Right lobe of liver (tissue), 6 donors: ENCODE results near the gene SARS1. TPM values are rescaled to one million over a fixed set of nuclear protein-coding genes. Genes with fewer than 3 reads are reported as not detected.

Experiments used
- ATAC-seq, 4 donors: fragments of 200-7000 bp; cut with Tn5 transposase; one replicate each; pipeline ENCODE4 v1.9.1; 2020; ENCODE audit warnings: mild to moderate bottlenecking in 4 of 4, moderate library complexity in 4 of 4
- DNase-seq, 3 donors: peaks; one replicate each; pipeline ENCODE4 v3.0.0-alpha.2; 2020
- H3K27ac ChIP-seq, 3 donors: fragments of 200-600 bp; one replicate each; pipeline ENCODE4 v1.8.0; 2022
- H3K27me3 ChIP-seq, 2 donors: fragments of 200-600 bp; one replicate each; pipeline ENCODE4 v1.8.0; 2022
- H3K36me3 ChIP-seq, 4 donors: fragments of 200-600 bp; sonication (generic) in 1 of 4; one replicate each; pipeline versions ENCODE4 v1.5.1 to v1.8.0; 2017 to 2022; ENCODE audit warnings: control low read depth in 1 of 4
- H3K4me1 ChIP-seq, 4 donors: fragments of 200-600 bp; sonication (generic) in 1 of 4; one replicate each; pipeline versions ENCODE4 v1.5.1 to v1.8.0; 2017 to 2022; ENCODE audit warnings: control low read depth in 1 of 4
- H3K4me3 ChIP-seq, 3 donors: fragments of 200-600 bp; one replicate each; pipeline ENCODE4 v1.8.0; 2022
- H3K9me3 ChIP-seq, 4 donors: fragments of 200-600 bp; sonication (generic) in 1 of 4; one replicate each; pipeline versions ENCODE4 v1.5.1 to v1.8.0; 2017 to 2022; ENCODE audit warnings: control low read depth in 1 of 4
- CTCF ChIP-seq, 4 donors: fragments of 200-600 bp in 3 of 4; fragments of 450-650 bp in 1 of 4; IDR thresholded peaks; one replicate each; pipeline versions ENCODE4 v1.5.1 to v1.8.0; 2016 to 2022; ENCODE audit warnings: antibody characterized with exemption in 4 of 4, mild to moderate bottlenecking in 2 of 4
- POLR2A ChIP-seq: fragments of 450-650 bp; IDR thresholded peaks from one replicate; pipeline ENCODE4 v1.6.1; 2017; ENCODE audit warnings: antibody characterized with exemption, mild to moderate bottlenecking
- WGBS: methylation state at CpG from one replicate; pipeline ENCODE4 v1.1.6; 2018; ENCODE audit warnings: low coverage, low lambda C conversion rate; ENCODE audit not compliant: insufficient coverage; ENCODE audit errors: missing lambda C conversion rate; 5-methylcytosine and 5-hydroxymethylcytosine counted together
- intact Hi-C, 2 donors: fragments of 100-400 bp; cut with DNase I; formaldehyde crosslinking; loops; one replicate each; pipeline versions ENCODE4 v1.11.2 to v1.14.1; 2022
- total RNA-seq, 6 experiments: library from RNA; depleted of rRNA in 2 of 6; stranded (reverse); fragments of >200 nt in 2 of 6; fragmentation: NEBNext Ultra II Directional in 3 of 6; extraction: Animal tissue kit (Norgen Biotek cat#: 25700) in 3 of 6; gene quantifications; one replicate each; pipeline versions ENCODE4 v1.1.0 to v1.2.4, GENCODE V29; 2016 to 2023
- donor health status: DM: no; HTN: yes; CAD: no.
- donor health status: DM: no; HTN: no; CAD: no.
- donor health status: DM: no; HTN: no; CAD: no.
- donor health status: DM: no; HTN: yes; CAD: no.
- donor health status: DM: no; HTN: yes; CAD: no.

The SARS1 gene
- total RNA-seq, 6 experiments from 2014 or later: 73.5 to 123 (median 91.6) TPM

- DNase-seq (no peak), ATAC-seq (no peak)
- H3K4me3 ChIP-seq: no peak overlapping the region
- intact Hi-C loops: no loop called here
- no peaks in the 10 kb centered on the region for H3K4me1 ChIP-seq
- WGBS: no CpG with 5 or more reads among the region's 4 CpGs
- H3K9me3 ChIP-seq: no peaks in the 10 kb centered on the region
- no peak overlapping the region for H3K27ac ChIP-seq
- no peaks in the 10 kb centered on the region for H3K36me3 ChIP-seq
- TF ChIP-seq POLR2A: no peak
- no peak for TF ChIP-seq CTCF (IDR thresholded peaks at IDR 0.05)
- H3K27me3 ChIP-seq: no peaks in the 10 kb centered on the region
These were observed 51.3 kb downstream of the SARS1 start for GRCh38 chr1:109265016-109265415.

DNA sequence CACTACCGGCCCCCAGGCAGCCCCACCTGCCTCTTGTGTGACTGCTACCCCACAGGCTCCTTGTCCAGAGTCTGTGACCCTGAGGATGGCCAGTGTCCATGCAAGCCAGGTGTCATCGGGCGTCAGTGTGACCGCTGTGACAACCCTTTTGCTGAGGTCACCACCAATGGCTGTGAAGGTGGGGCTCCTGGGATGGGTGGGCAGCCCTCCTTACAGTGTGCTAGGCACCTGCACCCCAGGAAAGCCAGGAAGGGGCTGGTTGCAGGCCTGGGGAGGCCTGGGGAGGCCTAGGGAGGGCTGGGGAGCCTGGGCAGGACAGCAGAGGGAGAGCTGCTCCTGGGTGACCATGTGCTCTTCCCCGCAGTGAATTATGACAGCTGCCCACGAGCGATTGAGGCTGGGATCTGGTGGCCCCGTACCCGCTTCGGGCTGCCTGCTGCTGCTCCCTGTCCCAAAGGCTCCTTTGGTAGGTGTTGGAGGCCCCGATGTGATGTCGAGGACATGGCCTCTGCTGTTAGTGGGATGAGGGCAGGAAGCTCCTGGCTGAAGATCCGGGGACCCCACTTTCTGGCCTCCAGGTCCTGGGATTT lies 52.1 kb downstream of the SARS1 start:
- Histone ChIP-seq H3K9me3 (no peaks in the 10 kb centered on the region), H3K4me3 (no peak overlapping the region), H3K4me1 (no peaks in the 10 kb centered on the region), H3K27me3 (no peaks in the 10 kb centered on the region), H3K36me3 (no peaks in the 10 kb centered on the region), H3K27ac (no peak overlapping the region)
- intact Hi-C loops: no loop called here
- TF ChIP-seq CTCF (IDR thresholded peaks at IDR 0.05) (no peak), POLR2A (no peak)
- DNase-seq (no peak), ATAC-seq (no peak)
- 80% methylated on average over 1 of the region's 13 CpGs for WGBS

- H3K36me3 ChIP-seq: no peaks in the 10 kb centered on the region
These were observed 53.2 kb downstream of the SARS1 start for GRCh38 chr1:109266965-109267364.

GRCh38 chr1:109267743-109268300 lies 54.1 kb downstream of the SARS1 start:
- Histone ChIP-seq H3K4me1 (no peaks in the 10 kb centered on the region), H3K27ac (no peak overlapping the region), H3K4me3 (no peak overlapping the region), H3K9me3 (no peaks in the 10 kb centered on the region), H3K36me3 (no peaks in the 10 kb centered on the region), H3K27me3 (no peaks in the 10 kb centered on the region)
- ATAC-seq (no peak), DNase-seq (no peak)
- no peak for TF ChIP-seq POLR2A
- no peak for TF ChIP-seq CTCF (IDR thresholded peaks at IDR 0.05)
- 94% methylated on average over 7 of the region's 17 CpGs for WGBS
- intact Hi-C loops: no loop called here

More at GRCh38 chr1:109266965-109267364, 53.2 kb downstream of the SARS1 start:
- H3K4me1 ChIP-seq: no peaks in the 10 kb centered on the region
- ATAC-seq (no peak), DNase-seq (peak in 1 of 3 donors; percentile 44)
- TF ChIP-seq CTCF (IDR thresholded peaks at IDR 0.05) (no peak), POLR2A (no peak)
- 74% methylated on average over 7 of the region's 11 CpGs for WGBS
- H3K27me3 ChIP-seq: no peaks in the 10 kb centered on the region
- no peak overlapping the region for H3K4me3 ChIP-seq
- H3K27ac ChIP-seq: no peak overlapping the region
- no peaks in the 10 kb centered on the region for H3K9me3 ChIP-seq
- intact Hi-C loops: no loop called here
